Nasal cavity respiratory epithelium epithelial cell of viscerocranial mucosa (primary cell): ENCODE data around the gene PCDHGC4. TPM values are rescaled to one million over a fixed set of nuclear protein-coding genes. Genes with fewer than 3 reads are reported as not detected.

Source experiments
- total RNA-seq: library from RNA; depleted of rRNA; stranded (reverse); fragments of >200 nt; gene quantifications from 2 replicates; pipeline ENCODE4 v1.2.3, GENCODE V29; 2014

PCDHGC4 gene
- total RNA-seq: 0.34 and 1.2 TPM in 2 replicates

GRCh38 chr5:141484641-141485311, at the start of gene PCDHGC4:
Gene PCDHGC4, plus strand, starts transcription at chr5:141485030. Its CDS starts 144 bp downstream, at chr5:141485174.

DNA sequence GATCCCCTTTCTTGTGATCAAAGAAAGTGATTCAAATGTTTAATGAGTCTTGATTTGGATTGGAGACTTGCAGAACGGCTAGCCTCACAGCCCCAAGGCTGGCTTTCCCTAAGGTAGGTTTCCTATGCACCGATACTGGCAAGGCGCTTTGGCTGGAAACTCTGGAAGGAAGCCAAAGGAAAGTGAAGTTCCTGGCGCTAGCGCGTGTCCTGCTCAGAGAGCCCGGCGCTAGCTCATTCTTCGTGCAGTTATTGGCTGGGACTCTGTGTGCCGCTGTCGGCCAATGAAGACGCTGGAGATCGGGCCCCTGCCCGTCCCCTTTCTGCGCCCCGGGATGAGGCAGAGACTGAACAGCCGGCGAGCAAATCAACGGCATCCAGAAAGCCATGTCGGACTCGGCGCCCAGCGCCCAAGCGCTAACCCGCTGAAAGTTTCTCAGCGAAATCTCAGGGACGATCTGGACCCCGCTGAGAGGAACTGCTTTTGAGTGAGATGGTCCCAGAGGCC, 9.2 kb upstream of the PCDHGC4 start, which contains the start of gene PCDHGC3:
PCDHGC3 (plus strand) TSS at position 342 of the 507 bp plus-strand sequence; CDS start at position 493, 151 bp downstream.

DNA sequence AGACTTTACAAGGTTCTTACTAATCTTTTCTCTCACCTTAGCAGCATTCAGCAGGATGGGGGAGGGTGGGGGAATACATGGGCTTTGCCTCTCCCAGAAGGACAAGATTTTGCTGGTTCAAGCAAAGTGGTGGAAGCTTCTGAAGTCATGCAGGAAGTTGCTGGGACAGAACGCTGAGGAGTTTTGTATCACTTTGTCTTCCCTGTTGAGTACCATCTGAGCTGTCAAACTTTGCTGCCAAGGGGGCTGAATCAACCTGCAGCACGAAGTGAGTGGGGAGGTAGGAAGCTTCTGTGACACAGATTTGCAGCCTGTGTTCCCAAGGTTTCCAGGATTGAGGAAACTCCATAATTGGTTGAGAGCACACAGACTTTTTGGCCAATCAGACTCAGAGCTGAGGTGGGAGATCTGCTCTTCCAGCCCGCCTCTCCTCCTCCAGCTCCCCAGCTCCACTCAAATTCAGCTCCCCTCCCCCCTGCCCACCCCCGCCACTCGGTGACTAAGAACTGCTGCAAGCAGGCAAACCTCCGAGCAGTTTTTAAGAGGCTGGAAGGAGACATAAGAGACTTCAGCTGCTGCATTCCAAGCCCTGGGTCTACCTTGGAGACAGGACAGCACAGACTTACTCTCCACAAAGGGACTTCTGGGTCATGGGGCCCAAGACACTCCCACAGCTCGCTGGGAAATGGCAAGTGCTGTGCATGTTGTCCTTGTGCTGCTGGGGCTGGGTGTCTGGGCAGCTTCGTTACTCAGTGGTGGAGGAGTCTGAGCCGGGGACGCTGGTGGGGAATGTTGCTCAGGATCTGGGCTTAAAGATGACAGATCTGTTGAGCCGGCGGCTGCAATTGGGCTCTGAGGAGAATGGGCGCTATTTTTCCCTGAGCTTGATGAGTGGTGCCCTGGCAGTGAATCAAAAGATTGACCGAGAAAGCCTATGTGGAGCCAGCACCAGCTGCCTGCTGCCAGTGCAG, 4.0 kb downstream of the PCDHGC4 start, which contains the start of gene PCDHGC5:
PCDHGC5 (plus strand) TSS at position 491 of the 971 bp plus-strand sequence; CDS start at position 651, 160 bp downstream.

Other genes with a start within 250 kb of the PCDHGC4 start
- gene PCDHB15, start 239.6 kb upstream of the PCDHGC4 start, total RNA-seq: 0.34 and 0.50 TPM in 2 replicates
- gene SLC25A2, start 181.0 kb upstream of the PCDHGC4 start, total RNA-seq: 0.14 TPM in 1 of 2 replicates, not detected in the other
- gene TAF7, start 164.2 kb upstream of the PCDHGC4 start, total RNA-seq: 84.6 and 94.3 TPM in 2 replicates
- under 0.01 and 0.43 TPM in 2 replicates for gene PCDHGA1, start 154.5 kb upstream of the PCDHGC4 start, total RNA-seq
- 0.34 and 1.00 TPM in 2 replicates for gene PCDHGA2, start 146.3 kb upstream of the PCDHGC4 start, total RNA-seq
- gene PCDHGA3, start 141.2 kb upstream of the PCDHGC4 start, total RNA-seq: under 0.01 and 0.36 TPM in 2 replicates
- 0.34 and 1.6 TPM in 2 replicates for gene PCDHGB1, start 134.9 kb upstream of the PCDHGC4 start, total RNA-seq
- under 0.01 and 1.8 TPM in 2 replicates for gene PCDHGA4, start 130.0 kb upstream of the PCDHGC4 start, total RNA-seq
- under 0.01 and 1.7 TPM in 2 replicates for gene PCDHGB2, start 125.0 kb upstream of the PCDHGC4 start, total RNA-seq
- under 0.01 and 0.64 TPM in 2 replicates for gene PCDHGA5, start 120.9 kb upstream of the PCDHGC4 start, total RNA-seq
- 0.34 and 2.1 TPM in 2 replicates for gene PCDHGB3, start 114.8 kb upstream of the PCDHGC4 start, total RNA-seq
- gene PCDHGA6, start 111.1 kb upstream of the PCDHGC4 start, total RNA-seq: under 0.01 and 1.1 TPM in 2 replicates
- gene PCDHGA7, start 102.3 kb upstream of the PCDHGC4 start, total RNA-seq: under 0.01 and 1.8 TPM in 2 replicates
- 3.1 and 8.0 TPM in 2 replicates for gene PCDHGB4, start 97.3 kb upstream of the PCDHGC4 start, total RNA-seq
- gene PCDHGA8, start 92.4 kb upstream of the PCDHGC4 start, total RNA-seq: 0.34 and 1.3 TPM in 2 replicates
- 4.8 and 14.0 TPM in 2 replicates for gene PCDHGB5, start 87.1 kb upstream of the PCDHGC4 start, total RNA-seq
- 0.34 and 3.8 TPM in 2 replicates for gene PCDHGA9, start 82.3 kb upstream of the PCDHGC4 start, total RNA-seq
- gene PCDHGB6, start 77.0 kb upstream of the PCDHGC4 start, total RNA-seq: 0.68 and 4.0 TPM in 2 replicates
- 1.7 and 7.5 TPM in 2 replicates for gene PCDHGA10, start 72.0 kb upstream of the PCDHGC4 start, total RNA-seq
- 1.4 and 9.3 TPM in 2 replicates for gene PCDHGB7, start 67.4 kb upstream of the PCDHGC4 start, total RNA-seq
- 2.1 and 5.3 TPM in 2 replicates for gene PCDHGA11, start 64.0 kb upstream of the PCDHGC4 start, total RNA-seq
- gene PCDHGA12, start 54.5 kb upstream of the PCDHGC4 start, total RNA-seq: 0.68 and 2.2 TPM in 2 replicates
- 17.1 and 38.5 TPM in 2 replicates for gene PCDHGC3, start 9.1 kb upstream of the PCDHGC4 start, total RNA-seq
- gene PCDHGC5, start 4.1 kb downstream of the PCDHGC4 start, total RNA-seq: 0.34 and 1.1 TPM in 2 replicates
- 58.1 and 114 TPM in 2 replicates for gene DIAPH1, start 134.0 kb downstream of the PCDHGC4 start, total RNA-seq
- gene HDAC3, start 151.8 kb downstream of the PCDHGC4 start, total RNA-seq: 48.0 and 64.6 TPM in 2 replicates
- gene RELL2, start 152.0 kb downstream of the PCDHGC4 start, total RNA-seq: 12.7 and 16.1 TPM in 2 replicates
- gene FCHSD1, start 166.4 kb downstream of the PCDHGC4 start, total RNA-seq: 11.3 and 14.8 TPM in 2 replicates
- 3.4 and 10.3 TPM in 2 replicates for gene ARAP3, start 197.2 kb downstream of the PCDHGC4 start, total RNA-seq